Neural cell (in vitro differentiated cells): ENCODE results near the gene BRD9.
"Not testable (repeated sequence)": the region's sequence is repeated elsewhere in the genome, so short reads cannot be mapped to it uniquely, and the experiment has no call there.

ENCODE experiments used
- CTCF ChIP-seq: fragments of 450-650 bp; IDR thresholded peaks from 2 replicates; pipeline ENCODE4 v1.5.1; 2014; ENCODE audit warnings: antibody characterized with exemption, mild to moderate bottlenecking, moderate library complexity; ENCODE audit not compliant: poor library complexity, severe bottlenecking
- EP300 ChIP-seq: fragments of 450-650 bp; conservative IDR thresholded peaks from 2 replicates; pipeline ENCODE4 v1.6.1; 2014; ENCODE audit warnings: antibody characterized with exemption, mild to moderate bottlenecking, moderate library complexity; ENCODE audit not compliant: poor library complexity, severe bottlenecking
- RAD21 ChIP-seq: fragments of 450-650 bp; conservative IDR thresholded peaks from 2 replicates; pipeline ENCODE4 v1.6.1; 2014; ENCODE audit warnings: antibody characterized with exemption, mild to moderate bottlenecking, moderate library complexity

DNA sequence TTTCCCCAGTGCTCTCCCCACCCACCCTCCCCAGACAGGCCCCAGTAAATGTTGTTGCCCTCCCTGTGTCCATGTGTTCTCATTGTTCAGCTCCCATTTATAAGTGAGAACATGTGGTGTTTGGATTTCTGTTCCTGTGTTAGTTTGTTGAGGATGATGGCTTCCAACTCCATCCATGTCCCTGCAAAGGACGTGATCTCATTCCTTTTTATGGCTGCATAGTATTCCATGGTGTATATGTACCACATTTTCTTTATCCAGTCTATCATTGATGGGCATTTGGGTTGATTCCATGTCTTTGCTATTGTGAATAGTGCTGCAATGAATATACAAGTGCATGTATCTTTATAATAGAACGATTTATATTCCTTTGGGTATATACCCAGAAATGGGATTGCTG lies 48.1 kb upstream of the BRD9 start:
- not testable (repeated sequence) for TF ChIP-seq CTCF, RAD21, EP300
